GM19455 (cell line): Measurements from ENCODE around the gene LNX2.
A peak's percentile ranks its signal among the peaks of the same experiment; 100 is the strongest.
"Not testable (repeated sequence)": the region's sequence is repeated elsewhere in the genome, so short reads cannot be mapped to it uniquely, and the experiment has no call there.

ENCODE experiments used
- ATAC-seq: cut with Tn5 transposase; IDR thresholded peaks from one replicate; pipeline ENCODE4 v1.9.1; 2021; ENCODE audit not compliant: unreplicated experiment

The LNX2 gene

GRCh38 chr13:27638001-27638400, 17.7 kb upstream of the LNX2 start:
- no peak for ATAC-seq

- ATAC-seq, result no peak
These were observed 16.9 kb upstream of the LNX2 start for GRCh38 chr13:27637289-27637626.

- no peak for ATAC-seq
These were observed 16.4 kb upstream of the LNX2 start for GRCh38 chr13:27636589-27637288.

- ATAC-seq, result no peak
These were observed 14.9 kb upstream of the LNX2 start for GRCh38 chr13:27635266-27635665.

- no peak for ATAC-seq
These were observed 14.5 kb upstream of the LNX2 start for GRCh38 chr13:27634791-27635190.

DNA sequence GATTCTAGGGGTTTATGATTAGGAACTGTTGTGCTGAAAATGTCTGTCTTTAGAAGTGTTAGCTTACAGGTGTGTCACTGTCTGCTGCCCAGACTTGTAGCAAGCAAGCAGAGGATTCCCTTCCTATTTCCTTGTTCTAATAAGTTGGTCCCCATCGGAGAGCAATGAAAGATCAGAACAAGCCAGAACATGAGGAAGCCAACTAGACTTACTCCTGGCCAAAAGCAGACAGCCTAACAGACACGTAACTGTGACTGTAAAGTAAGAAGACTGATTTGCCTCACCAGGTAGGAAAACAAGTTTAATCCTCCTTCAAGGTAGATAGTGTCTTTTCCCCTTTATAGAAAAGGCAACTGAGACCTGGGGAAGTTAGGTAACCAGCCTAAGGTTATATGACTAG, 13.9 kb upstream of the LNX2 start:
- no peak for ATAC-seq

GRCh38 chr13:27632648-27633047, 12.3 kb upstream of the LNX2 start:
- ATAC-seq, result no peak

GRCh38 chr13:27632214-27632613, 11.9 kb upstream of the LNX2 start:
- ATAC-seq, result no peak

- no peak for ATAC-seq
These were observed 11.3 kb upstream of the LNX2 start for GRCh38 chr13:27631665-27632064.

GRCh38 chr13:27631156-27631555, 10.8 kb upstream of the LNX2 start:
- no peak for ATAC-seq

DNA sequence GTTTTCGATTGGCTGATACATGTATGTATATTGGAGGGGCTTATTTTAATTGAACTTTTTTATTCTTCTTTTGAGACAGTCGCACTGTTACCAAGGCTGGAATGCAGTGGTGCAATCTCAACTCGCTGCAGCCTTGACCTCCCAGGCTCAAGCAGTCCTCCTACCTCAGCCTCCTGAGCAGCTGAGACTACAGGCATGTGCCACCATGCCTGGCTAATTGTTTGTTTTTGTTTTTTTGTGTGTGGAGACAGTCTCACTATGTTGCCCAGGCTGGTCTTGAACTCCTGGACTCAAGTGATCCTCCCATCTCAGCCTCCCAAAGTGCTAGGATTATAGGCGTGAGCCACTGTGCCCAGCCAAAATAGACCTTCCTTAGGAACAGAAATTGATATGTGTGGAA, 8.4 kb upstream of the LNX2 start:
- not testable (repeated sequence) for ATAC-seq

DNA sequence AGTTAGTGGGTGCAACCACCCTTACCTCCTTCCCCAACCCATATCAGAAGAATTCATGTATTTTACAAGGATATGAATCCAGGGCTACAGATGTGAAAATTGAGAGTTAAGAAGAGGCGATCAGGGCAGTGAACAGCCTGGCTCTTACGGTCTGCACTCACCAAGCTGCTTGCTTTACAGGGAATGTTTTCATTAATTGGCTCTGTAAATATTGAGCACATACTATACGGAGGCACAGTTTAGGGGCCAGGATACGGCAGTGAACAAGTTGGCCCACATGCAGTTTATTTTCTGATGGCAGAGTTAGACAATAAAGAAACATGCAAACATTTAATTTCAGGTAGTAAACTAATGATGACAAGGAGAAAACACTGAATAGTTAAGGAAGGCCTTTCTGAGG, 7.8 kb upstream of the LNX2 start:
- no peak for ATAC-seq

- ATAC-seq, result no peak
These were observed 7.1 kb upstream of the LNX2 start for GRCh38 chr13:27627380-27627779.

- ATAC-seq, result no peak
These were observed 5.5 kb upstream of the LNX2 start for GRCh38 chr13:27625839-27626238.

GRCh38 chr13:27624071-27624470, 3.7 kb upstream of the LNX2 start:
- ATAC-seq, result no peak

GRCh38 chr13:27622881-27623280, 2.6 kb upstream of the LNX2 start:
- no peak for ATAC-seq

- ATAC-seq, result peak; percentile 3
These were observed 1.9 kb upstream of the LNX2 start for GRCh38 chr13:27622102-27622820.

GRCh38 chr13:27621366-27622101, 1.2 kb upstream of the LNX2 start, which contains the start of gene POLR1D:
Gene POLR1D, plus strand, starts transcription at chr13:27621892. Its CDS starts 92 bp downstream, at chr13:27621984.
- ATAC-seq, result peak; percentile 63

DNA sequence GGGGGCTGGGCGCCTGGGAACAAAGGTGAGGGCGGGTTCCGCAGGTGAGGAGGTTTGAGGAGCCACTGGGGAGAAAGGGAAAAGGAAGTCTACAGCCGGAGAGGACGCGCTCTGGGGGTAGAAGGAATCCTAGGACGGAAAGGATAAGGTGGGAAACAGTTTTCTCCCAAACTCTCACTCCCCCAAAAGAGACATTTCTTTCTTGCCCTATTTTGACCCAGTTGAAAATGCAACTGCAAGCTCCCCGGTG, 712 bp upstream of the LNX2 start:
- ATAC-seq, result no peak

DNA sequence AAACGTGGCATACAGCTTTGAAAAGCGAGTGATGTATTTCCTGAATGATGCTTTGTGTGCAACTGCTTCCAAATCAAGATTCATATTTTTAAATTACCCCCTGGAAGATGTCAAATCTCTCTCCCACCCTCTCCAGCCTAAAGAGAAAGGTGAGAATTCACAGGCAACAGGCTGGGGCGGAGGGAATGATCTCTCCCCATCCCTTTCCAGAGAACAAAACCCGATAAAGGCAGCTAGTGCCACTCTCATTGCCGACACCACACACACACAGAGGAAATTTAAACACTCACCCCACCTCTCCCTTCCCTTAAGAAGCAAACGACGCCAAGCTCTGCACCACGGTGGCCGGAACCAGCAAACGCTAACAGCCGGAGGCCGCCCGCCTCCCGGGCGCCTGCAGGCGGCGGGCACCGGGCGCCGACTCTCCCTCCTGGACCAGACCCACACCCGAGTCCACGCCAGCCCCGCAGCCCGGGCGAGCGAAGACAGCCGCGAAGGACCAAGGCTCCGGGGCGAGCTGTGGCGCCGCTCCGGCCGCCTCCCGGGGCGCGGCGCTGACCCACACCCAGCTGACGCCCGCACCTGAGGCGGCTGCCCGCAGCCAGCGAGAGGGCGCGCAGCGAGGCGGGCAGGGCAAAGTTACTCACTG, 477 bp downstream of the LNX2 start:
- peak; percentile 38 for ATAC-seq

GRCh38 chr13:27619093-27619727, 1.1 kb downstream of the LNX2 start:
- ATAC-seq, result no peak
